HG02885 (cell line): ENCODE results near the gene CADM1.

Experiments
- ATAC-seq: cut with Tn5 transposase; IDR thresholded peaks from one replicate; pipeline ENCODE4 v1.9.1; 2021; ENCODE audit warnings: mild to moderate bottlenecking; ENCODE audit not compliant: unreplicated experiment, poor library complexity

Gene CADM1

DNA sequence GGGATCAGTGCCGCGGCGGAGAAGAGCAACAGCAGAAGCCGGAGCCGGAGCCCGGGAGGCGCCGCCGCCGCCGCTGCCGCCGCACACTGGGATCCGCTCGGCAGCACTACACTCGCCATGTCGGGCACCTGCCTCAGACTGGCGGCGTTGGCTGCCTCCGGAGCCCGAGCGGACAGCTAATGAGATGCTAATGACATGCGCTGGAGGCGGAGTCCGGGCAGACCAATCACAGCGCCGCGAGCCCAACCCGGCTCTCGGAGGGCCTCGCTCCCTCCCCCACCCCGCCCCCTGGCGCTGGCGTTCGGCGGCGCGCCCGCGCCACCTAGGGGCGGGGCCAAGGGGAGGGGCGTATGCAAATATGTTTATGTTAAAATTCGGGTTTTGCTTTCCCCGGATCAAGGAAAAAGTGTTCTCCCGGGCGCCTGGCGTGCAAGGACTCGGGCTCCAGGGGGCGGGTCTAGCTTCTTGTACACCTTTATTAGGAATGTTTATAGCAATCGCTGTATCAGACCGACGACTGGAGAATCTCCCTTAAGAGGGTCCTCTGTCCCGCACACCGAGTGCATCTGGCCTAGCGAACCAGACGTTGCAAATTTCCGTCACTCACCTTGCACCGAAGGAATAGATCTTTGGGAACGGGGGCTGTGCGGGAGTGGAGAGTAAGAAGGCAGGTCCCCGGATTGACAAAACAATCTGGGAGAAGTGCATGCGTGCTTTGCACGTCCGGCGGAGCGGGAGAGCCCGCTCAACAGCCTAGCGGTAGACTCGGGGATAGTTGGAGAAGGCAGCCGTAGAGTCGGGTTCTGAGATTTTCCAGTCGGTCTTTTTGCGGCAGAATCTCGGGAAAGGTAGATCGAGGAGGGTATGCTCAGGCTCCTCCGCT is at the start of gene CADM1:
Gene CADM1 (minus strand): TSS at position 140 of the 883 bp plus-strand sequence.
- ATAC-seq: peak; percentile 39

DNA sequence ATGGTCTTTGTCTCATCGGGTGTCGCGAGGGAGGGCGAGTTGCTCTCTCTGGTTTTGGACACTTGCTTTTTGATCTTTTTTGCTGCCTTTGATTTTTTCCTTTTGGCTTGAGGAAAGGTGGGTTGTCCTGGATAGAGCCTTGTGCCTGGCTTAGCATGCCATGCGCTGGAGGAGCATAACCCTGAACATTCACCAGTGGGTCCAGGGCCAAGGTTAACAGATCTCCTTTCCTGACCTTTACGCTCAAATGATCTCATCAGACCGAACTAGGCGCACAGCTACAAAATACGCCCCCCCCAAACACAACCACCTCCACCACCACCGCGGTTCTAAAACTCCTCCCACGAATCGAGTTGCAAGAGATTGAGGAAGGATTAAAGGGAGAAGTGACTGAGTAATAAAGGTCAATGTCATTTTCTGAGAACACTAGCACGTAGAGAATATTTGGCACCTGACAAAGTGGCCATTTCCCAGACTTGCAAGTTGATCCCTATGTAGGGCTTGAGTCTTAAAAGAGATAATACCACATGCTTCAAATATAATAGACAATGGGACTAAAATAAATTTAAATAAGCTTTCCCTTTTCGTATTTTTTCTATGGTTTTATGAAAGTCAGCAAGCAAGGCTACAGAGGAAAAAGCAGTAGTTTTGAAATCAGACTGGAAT is 48.7 kb upstream of the CADM1 start:
- ATAC-seq: no peak

DNA sequence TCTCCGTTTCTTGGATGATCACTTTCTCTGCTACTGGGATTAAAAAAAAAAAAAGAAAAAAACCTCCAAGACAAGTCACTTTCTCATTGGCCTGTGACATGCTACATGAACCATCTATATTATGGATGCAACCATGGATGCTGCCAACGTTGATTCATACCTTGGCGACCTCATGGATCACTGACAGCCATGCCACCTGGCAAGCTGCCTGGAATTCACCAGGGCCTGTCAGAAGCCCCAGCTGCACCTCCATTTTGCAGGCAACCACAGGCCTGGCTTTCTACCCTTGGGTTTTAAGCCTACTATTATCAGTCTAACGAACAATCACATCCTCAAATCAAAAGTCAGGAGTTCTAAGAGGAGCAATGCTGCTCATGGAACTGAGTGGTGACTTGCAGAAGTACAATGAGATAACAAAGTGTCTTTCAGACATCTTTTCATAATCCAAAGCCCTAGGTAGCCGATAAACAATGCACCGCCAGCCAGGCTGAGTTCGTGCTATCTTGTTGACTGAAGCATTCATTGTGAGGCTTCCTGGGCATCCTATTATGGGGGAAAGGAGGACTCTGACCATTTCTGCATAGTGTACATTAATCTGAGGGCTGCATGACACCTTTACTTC is 48.0 kb upstream of the CADM1 start:
- ATAC-seq: no peak

DNA sequence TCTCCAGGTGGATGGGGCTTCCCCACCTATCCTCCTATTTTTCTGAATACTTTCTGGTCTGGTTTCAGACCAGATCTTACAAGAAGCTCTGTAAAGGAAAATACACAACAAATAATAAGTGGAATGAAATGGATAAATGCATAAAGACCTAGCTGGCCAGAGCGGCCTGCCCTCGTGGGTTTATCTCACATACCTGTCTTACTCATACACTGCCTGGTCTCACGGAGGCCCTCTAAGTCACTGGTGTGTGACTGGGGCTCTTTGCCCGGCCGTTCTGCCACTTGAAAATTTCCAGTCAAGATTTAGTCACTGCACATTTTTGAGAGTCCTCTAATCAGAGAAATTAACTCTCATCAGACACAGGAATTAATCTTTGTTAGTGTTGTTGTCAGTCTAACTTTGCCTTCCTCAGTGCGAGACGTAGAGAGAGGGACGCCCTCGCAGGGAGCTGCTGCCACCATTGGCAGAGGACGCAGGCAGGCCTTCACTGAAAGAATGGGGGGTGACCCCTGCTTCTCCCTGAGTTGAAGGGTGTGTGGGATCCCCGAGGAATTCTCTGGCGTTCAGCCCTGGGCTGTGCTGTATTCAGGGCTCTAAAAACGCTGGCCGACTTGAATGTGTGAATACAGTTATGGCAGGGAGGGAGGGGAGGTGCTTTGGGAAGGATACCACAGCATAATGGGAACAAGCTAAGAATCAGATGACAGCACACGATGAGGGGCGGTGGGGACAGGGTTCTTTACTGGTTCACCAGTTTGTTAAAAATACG is 46.3 kb upstream of the CADM1 start:
- ATAC-seq: no peak

DNA sequence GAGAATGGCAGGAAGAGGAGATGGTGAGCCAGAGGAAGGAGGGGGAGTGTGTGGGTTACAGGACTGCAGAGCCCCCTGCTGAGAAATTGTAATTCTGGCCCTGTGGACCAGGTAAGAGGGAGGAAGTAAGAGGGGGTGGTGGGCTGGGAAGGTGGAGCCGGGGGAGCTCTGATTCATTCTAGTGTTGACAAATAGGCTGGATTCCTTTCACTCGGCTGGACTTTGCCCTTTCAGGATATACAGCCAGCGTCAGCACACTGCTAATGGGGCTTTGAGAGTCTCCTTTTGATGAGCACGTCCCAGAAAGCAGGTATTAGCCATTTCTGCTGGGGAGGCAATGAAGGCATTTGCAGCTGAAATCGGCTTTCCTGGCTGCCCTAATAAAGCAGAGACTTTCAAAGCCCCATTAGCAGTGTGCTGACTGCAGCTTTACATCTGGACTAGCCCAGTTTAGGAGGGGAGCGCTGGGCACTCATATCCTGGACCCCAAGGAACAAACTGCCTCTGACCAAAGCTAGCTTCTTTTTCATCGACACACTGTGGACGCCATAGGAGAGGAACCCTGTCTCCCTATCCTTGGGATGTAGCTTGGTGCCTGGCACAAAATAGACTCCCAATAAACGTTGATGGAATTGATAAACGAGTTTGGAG is 44.8 kb upstream of the CADM1 start:
- no peak for ATAC-seq

DNA sequence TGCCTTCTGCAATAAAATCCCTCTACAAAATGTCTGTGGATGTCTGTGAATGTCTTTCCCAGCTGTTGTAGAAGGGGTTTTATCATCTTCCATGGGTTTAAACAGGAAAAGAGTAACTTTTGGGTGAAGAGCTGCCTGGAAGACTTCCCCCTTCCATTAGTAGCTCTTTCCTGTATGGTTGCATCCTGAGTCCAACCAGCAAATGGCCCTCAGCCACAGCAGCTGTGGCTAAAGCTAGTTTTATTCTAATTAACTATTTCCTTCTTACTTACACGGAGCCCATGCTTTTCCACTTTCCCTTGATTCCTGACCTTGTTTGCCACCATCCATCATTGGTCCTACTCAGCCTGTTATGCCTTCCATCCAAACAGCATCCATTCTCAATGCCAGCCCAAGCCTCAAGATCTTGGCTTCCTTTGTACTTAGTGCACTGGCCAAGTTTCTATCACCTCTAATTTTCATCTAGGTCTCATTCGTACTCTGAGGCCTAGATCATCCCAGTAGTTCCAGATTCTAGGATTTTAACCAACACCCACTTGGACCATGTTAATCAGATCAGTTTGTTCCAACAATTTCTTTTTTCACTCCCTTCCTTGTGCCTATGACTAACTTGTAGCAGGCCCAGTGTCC is 41.5 kb upstream of the CADM1 start:
- ATAC-seq: no peak

DNA sequence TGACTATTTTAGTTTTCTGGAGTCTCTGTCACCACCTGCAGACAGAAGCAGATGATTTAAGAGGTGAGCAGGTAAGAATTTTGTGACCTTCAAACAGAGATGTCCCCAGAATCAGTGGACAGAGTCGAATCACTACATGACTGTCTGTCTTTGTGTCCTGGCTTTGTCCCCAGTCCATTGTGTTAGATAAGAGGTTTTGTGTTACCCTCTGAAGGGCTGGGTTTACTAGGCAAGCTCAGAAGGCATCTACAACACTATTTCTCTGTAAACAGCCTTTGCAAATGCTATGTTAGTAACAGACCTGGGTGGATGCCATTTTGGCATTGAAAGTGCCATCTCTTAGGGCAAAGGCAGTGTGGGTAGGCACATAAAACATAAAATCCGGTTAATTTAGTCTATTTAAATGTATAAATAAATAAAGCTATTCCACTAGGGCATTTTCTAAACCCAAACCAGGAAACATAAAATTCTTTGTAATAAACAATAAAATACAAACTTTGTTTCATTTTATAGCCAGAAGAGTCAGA is 40.3 kb upstream of the CADM1 start:
- no peak for ATAC-seq

DNA sequence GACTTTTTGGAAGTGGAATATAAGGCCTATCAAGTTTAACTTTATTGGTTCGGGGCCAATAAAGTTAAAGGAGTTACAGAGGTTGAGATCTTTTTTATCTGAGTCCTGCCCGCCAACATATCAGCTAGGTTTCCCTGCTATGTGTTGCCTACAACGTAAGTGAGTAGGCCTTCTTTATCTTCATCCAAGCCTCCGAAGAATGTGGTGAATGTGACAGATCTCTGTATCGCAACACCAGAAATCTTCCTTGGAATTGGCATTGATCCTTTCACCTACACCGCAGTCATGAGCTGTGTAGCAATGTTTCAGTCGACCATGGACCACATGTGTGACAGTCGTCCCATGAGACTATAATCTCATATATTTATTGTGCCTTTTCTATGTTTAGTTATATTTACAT is 37.3 kb upstream of the CADM1 start:
- no peak for ATAC-seq

DNA sequence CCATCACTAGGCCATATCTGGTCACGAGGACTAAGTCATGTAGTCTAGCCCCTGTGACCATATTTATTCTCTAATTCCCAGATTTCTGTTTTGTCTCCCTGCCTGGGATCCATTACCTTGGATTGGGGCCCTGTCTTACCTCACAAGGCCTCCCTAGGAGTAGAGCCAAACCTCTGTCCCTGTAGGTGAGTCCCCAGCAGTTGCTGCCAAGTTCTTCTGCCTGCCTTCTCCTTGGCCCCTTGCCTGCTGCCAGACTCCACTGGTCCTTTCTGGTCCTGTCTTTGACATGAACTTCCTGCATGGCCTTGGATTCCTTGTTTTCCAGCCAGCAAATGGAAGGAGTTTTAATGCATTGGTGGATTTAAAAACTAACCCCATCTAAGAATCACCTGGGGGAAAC is 35.6 kb upstream of the CADM1 start:
- ATAC-seq: no peak

DNA sequence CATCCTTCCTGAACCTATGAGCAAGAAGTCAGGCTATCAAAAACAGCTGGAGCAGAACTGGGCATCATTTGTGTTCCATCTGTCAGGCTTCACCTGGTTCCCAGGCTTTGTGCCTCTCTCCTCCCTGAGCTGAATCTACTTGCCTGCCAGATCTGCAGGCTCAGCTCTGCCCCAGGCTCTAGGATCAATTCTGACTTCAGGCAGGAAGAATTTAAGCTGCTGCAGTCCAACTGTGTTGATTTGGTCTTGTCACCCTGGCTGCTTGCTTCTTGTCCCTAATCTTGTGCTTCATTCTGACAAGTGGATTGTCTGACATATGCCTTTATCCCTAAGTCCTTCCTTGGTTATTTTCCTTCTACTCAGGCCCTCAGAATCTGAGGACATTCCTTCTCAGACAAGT is 31.6 kb upstream of the CADM1 start:
- no peak for ATAC-seq

DNA sequence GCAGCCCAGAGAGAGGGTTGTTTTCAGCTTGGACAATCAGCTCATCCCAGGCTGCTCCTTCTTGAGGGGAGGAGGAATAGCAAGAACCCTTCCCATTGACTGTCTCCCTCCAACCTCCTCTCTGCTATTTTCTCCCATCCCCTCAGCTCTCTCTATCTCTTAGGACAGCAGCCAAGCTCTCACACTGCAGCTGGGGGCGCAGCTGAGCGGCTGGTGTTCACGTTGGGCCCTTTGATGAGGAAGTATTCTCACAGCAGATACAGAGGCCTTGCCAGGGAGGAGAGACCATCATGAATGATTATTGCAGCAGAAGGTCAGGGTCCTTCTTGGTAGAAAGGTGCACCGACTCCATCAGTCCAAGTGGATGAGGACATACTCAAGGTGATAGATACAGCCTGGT is 26.5 kb upstream of the CADM1 start:
- peak; percentile 44 for ATAC-seq

DNA sequence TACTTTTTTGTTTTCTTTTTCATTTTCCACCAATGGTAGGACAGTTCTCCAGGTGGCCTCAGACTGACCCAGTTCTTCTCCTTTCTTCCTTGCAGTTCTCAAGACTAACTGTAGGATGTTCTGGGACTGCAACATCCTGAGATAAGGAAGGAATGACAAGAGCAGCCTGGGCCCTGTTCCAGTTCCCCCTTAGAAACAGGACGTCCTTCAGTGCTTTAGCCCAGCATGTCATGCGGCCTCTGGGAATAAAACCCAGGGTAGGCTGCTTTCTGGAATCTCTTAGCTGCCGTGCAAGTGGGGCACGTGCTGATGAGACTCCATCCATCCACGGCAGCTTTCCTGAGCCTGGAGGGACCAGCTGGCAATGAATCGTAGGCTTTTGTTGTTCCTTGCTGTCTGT is 24.0 kb upstream of the CADM1 start:
- no peak for ATAC-seq

DNA sequence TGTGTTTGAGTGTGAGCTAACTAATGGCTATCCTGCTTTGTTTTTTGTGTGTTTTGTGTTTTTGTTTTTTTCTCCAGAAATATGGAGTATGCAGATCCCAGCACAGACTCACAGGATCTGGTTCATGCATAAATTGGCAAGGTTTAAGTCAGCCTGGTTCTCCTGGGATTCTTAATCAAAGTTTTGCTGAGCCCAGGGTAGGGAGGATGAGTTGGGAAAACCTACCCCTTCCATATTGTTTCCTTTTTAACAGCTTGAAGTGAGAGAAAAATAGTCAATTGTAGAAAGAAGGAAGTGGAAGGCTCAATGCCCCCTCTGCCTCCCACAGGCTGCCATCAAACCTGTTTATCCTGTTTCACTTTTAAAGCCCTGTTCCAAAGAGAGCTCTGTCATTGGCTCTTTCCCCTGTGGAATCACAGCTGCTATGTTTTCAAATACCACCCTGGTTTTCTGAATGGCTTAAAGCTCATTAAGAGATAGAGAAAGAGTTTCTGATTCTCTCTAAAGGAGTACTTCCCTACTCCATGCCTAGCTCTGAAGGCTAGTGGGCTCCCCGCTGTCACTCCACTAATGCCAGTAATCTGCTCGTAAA is 23.4 kb upstream of the CADM1 start:
- no peak for ATAC-seq

DNA sequence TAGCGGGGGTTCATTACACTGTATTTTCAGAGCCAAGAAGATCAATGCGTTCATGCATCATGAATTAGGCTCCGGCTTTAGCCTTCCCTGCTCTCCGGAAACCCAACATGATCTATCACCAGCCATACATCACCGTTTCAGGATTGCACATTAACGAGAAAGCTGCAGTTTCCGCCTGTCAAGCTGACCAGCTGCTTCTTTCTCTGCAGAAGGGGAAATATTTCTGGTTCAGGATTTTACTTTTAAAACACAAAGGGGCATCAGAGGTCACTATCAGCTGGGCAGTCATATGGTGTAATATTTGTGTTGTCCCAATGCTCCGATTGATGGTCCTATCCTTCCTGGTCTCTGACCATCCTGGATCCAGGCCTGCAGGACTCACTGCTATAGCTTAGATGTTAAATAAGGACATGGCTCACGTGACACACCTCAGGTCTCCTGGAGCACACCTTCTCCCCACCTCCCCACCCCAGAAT is 21.4 kb upstream of the CADM1 start:
- no peak for ATAC-seq

DNA sequence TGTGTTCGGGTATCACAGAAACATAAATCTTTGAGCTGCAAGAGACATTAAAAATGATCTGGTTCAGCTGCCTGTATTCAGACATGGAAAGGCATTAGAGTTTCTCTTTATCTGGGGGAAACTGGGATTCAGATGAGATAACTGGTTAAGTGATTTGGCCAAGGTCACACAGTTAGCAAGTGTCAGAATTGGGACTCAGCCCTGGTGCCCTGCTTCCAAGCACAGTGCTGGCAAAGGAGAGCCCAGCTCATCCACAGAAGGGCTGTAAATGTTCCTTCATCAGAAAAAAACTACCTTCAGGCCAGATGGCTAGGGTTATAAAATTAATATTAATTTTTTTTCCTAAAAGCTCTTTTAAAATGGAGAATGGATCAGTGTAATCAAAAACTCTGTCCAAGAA is 20.4 kb upstream of the CADM1 start:
- no peak for ATAC-seq

DNA sequence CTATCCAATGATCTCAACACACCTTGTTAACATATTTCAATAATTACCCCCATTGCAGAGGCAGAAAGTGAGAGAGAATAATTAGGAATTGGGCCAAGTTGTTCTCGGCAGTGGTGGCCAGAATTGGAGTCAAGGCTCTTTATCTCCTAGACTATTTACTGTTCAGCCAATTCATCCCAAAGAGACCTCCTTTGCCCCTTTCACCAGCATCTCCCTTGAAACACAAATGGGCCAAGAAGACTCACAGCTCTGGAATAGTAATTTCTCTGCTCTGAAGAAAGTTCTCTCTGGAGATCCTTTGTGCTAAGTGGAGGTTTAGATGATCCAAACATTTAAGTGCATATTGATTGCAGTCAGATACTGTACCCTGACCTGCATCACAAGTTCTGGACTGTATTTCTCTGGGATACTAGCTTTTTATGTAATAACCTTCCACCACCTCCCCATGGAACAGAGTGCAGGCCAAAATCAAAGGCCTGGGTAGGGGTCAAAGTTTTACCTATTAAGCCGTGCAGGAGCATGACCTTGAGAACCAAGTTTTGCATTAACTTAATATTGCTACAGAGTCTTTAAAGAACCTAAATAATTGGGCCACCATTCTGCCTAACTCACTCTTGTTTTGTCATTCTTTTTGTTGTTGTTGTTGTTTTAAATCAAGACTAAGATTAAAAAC is 19.6 kb upstream of the CADM1 start:
- ATAC-seq: no peak

DNA sequence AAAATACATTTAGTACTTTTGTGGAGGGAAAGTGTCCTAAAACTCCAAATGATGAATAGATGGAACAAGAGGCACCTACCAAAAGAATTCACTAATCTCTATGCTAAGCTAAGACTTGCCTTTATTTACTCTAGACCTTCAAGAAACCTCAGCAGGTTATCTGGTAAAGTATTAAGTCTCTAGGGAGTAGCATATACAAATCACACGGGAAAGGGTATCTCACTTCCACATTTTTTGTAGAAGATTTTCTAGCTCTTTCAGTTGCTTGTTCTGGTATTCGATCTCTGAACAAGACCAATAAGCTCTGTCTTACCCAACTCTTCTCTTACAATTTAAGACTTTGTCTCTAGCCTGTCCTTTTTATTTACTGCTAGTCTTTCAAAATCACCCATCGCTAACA is 18.1 kb upstream of the CADM1 start:
- no peak for ATAC-seq

DNA sequence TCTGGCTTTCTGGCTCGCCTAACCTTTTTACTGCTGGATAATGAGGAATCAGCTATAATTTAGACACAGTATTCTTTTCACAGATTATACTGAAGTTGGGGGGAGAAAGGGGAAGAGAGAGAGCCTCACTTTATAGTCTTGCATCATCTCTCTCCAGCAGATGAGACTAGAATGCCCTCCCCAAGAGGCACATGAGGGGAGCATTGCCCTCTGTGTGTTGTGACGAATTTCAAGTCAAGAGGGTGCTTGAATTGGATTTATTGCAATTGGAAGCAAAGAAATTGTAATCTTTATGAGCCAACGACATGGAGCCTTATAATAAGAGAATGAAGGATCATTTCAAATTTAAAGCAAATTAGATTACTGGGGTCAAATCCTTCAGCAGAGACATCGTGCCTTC is 17.6 kb upstream of the CADM1 start:
- no peak for ATAC-seq
